ENCODE data around the gene JPT1.

- TF ChIP-seq EZH2 (IDR thresholded peaks at IDR 0.05; ENCODE audit: borderline replicate concordance) (no peak), CTCF (IDR thresholded peaks at IDR 0.05; ENCODE audit: poor library complexity) (no peak)
These were observed 24.2 kb downstream of the JPT1 start for GRCh38 chr17:75130059-75130631.
